GM12878 (cell line): ENCODE results near the gene KIAA1191. TPM values are rescaled to one million over a fixed set of nuclear protein-coding genes. Genes with fewer than 3 reads are reported as not detected.

Experiments
- ATAC-seq: fragments of 200-7000 bp; cut with Tn5 transposase; 3 replicates; pipeline ENCODE4 v1.9.1; 2020; ENCODE audit warnings: mild to moderate bottlenecking, moderate library complexity
- BruUV-seq: library from RNA; stranded (reverse); fragments of 400-500 nt; replicated peaks from 2 replicates; lab custom pipeline; 2021; lab: Mats Ljungman, UMichigan
- CTCF ChIA-PET: fragments of 300-600 bp; sonication (Branson Sonifier 250); formaldehyde crosslinking; extraction: SDS; loops from one replicate; lab custom pipeline; 2021; ENCODE audit warnings: inconsistent platforms; lab: Yijun Ruan, JAX
- POLR2A ChIA-PET: fragments of 350-600 bp; formaldehyde crosslinking; extraction: SDS; loops from one replicate; lab custom pipeline; 2021; ENCODE audit warnings: inconsistent platforms; lab: Charles Lee
- RAD21 ChIA-PET: fragments of 300-600 bp; sonication (Branson Sonifier 250); formaldehyde crosslinking; loops from one replicate; lab custom pipeline; 2023; ENCODE audit warnings: antibody characterized with exemption; ENCODE audit not compliant: unreplicated experiment; lab: Charles Lee
- SMC1A ChIA-PET: fragments of 300-600 bp; sonication (Branson Sonifier 250); formaldehyde crosslinking; loops from one replicate; lab custom pipeline; 2023; ENCODE audit not compliant: unreplicated experiment, uncharacterized antibody; lab: Charles Lee
- DNase-seq: peaks from one replicate; pipeline ENCODE4 v3.0.0-alpha.2; 2011; ENCODE audit warnings: low read depth, low spot score
- FAIRE-seq: peaks from 3 replicates; lab custom pipeline; 2011; peaks lifted over from hg19 to GRCh38; lab: Jason Lieb, UNC
- H2AFZ ChIP-seq: 2 replicates; pipeline ENCODE4 v1.6.0; 2011; ENCODE audit warnings: low read depth, low read length, control low read depth; ENCODE audit not compliant: control insufficient read depth
- H3K27ac ChIP-seq: 2 replicates; pipeline ENCODE4 v1.5.1; 2011; ENCODE audit warnings: control low read depth; ENCODE audit not compliant: control insufficient read depth, insufficient read depth
- H3K27me3 ChIP-seq, 2 experiments: replicated peaks in 1 of 2; 2 replicates each; pipeline versions ENCODE4 v1.6.0 to v1.6.1; 2011; ENCODE audit warnings: low read length in 1 of 2; ENCODE audit not compliant: control insufficient read depth in 2 of 2, insufficient read depth in 2 of 2
- H3K36me3 ChIP-seq, 2 experiments: 2 replicates each; pipeline ENCODE4 v1.5.1; 2011; ENCODE audit warnings: low read length in 1 of 2; ENCODE audit not compliant: control insufficient read depth in 2 of 2, insufficient read depth in 2 of 2
- H3K4me1 ChIP-seq: 2 replicates; pipeline ENCODE4 v1.6.1; 2011; ENCODE audit warnings: mild to moderate bottlenecking, low read length, moderate library complexity, mixed read lengths; ENCODE audit not compliant: control insufficient read depth, insufficient read depth
- H3K4me2 ChIP-seq: 2 replicates; pipeline ENCODE4 v1.6.0; 2011; ENCODE audit warnings: control low read depth; ENCODE audit not compliant: control insufficient read depth, insufficient read depth
- H3K4me3 ChIP-seq: fragments of 200-600 bp; sonication (generic); 2 replicates; pipeline ENCODE4 v1.5.1; 2016
- H3K79me2 ChIP-seq: 2 replicates; pipeline ENCODE4 v1.6.0; 2011; ENCODE audit warnings: low read length; ENCODE audit not compliant: control insufficient read depth, insufficient read depth
- H3K9ac ChIP-seq: 2 replicates; pipeline ENCODE4 v1.8.0; 2011; ENCODE audit warnings: low read length, control low read depth, mixed read lengths; ENCODE audit not compliant: control insufficient read depth, insufficient read depth
- H3K9me3 ChIP-seq: replicated peaks from 3 replicates; pipeline ENCODE4 v1.5.1; 2011; ENCODE audit warnings: mild to moderate bottlenecking, low read length; ENCODE audit not compliant: control insufficient read depth, insufficient read depth
- H4K20me1 ChIP-seq: 2 replicates; pipeline ENCODE4 v1.6.0; 2011; ENCODE audit not compliant: control insufficient read depth, insufficient read depth
- ASH2L ChIP-seq: fragments of 300-600, 200-600 bp; sonication (generic); IDR thresholded peaks from 2 replicates; pipeline ENCODE4 v1.6.1; 2017; ENCODE audit warnings: low read depth, mild to moderate bottlenecking, borderline replicate concordance
- CUX1 ChIP-seq: IDR thresholded peaks from 2 replicates; pipeline ENCODE4 v1.6.1; 2012; ENCODE audit warnings: improper control_type of control experiment, low read depth, low read length; ENCODE audit not compliant: insufficient replicate concordance
- E2F4 ChIP-seq: IDR thresholded peaks from 2 replicates; pipeline ENCODE4 v1.6.1; 2012; ENCODE audit warnings: low read depth, low read length, improper control_type of control experiment
- EP300 ChIP-seq, 2 experiments: fragments of 150-350 bp in 1 of 2; IDR thresholded peaks; 2 replicates each; pipeline ENCODE4 v1.6.1; 2011 to 2012; ENCODE audit warnings: low read depth in 2 of 2, low read length in 2 of 2, borderline replicate concordance in 1 of 2, improper control_type of control experiment in 1 of 2, inconsistent platforms in 1 of 2; ENCODE audit not compliant: control insufficient read depth in 1 of 2
- POLR2AphosphoS5 ChIP-seq: IDR thresholded peaks from 2 replicates; pipeline ENCODE4 v1.6.1; 2011; ENCODE audit warnings: mild to moderate bottlenecking, low read length, inconsistent platforms
- SP1 ChIP-seq: IDR thresholded peaks from one replicate; pipeline ENCODE4 v1.6.1; 2011; ENCODE audit warnings: low read depth, low read length
- WRNIP1 ChIP-seq: IDR thresholded peaks from 2 replicates; pipeline ENCODE4 v1.6.1; 2011; ENCODE audit warnings: low read depth, low read length, improper control_type of control experiment, borderline replicate concordance
- ZNF592 ChIP-seq: fragments of 450-650 bp; IDR thresholded peaks from 2 replicates; pipeline ENCODE4 v1.6.1; 2017; ENCODE audit warnings: mild to moderate bottlenecking, moderate library complexity
- WGBS: methylation state at CpG from one replicate; pipeline ENCODE4 v1.1.6; 2016; ENCODE audit warnings: low lambda C conversion rate; ENCODE audit not compliant: insufficient replicate concordance, insufficient coverage; ENCODE audit errors: missing lambda C conversion rate; 5-methylcytosine and 5-hydroxymethylcytosine counted together
- in situ Hi-C: fragments of 300-500 bp; cut with MboI; formaldehyde crosslinking; loops from 9 replicates; pipeline ENCODE4 v1.14.3; 2018; ENCODE audit warnings: mixed read lengths
- intact Hi-C: fragments of 100-400 bp; cut with micrococcal nuclease; formaldehyde crosslinking; loops from one replicate; pipeline ENCODE4 v1.14.2; 2022; ENCODE audit not compliant: unreplicated experiment
- polyA plus RNA-seq, 11 experiments: library from polyadenylated mRNA; depleted of rRNA in 4 of 11; unstranded in 6 of 11; stranded (reverse) in 5 of 11; fragments of >200 nt; fragmentation: Nextera tagmentation in 4 of 11; fragmentation: Illumina TruSeq in 1 of 11; extraction: Ambion mirVana in 4 of 11; extraction: Trizol in 1 of 11; gene quantifications; 1 replicate in 1 of 11; 2 replicates in 10 of 11; pipeline versions ENCODE4 v1.2.1 to v1.2.3, GENCODE V29; 2011 to 2016; ENCODE audit warnings: inconsistent platforms in 2 of 11, missing spikeins in 2 of 11, low read depth in 1 of 11
- total RNA-seq, 4 experiments: library from RNA; depleted of rRNA in 3 of 4; stranded (reverse); fragments of >200 nt in 3 of 4; fragmentation: Illumina TruSeq in 1 of 4; extraction: Trizol in 1 of 4; gene quantifications; 2 replicates each; pipeline versions ENCODE4 v1.2.1 to v1.2.3, GENCODE V29; 2013 to 2021

Gene KIAA1191
- total and polyA plus RNA-seq, 10 of the 15 experiments (the other 5 are each of a cell fraction or from before 2014, with no cell fraction given) = 14.9 to 58.2 (median 31.8) TPM

- no peak for TF ChIP-seq ZNF592
- no peak for TF ChIP-seq SP1
- no peak for TF ChIP-seq POLR2AphosphoS5
Observed at GRCh38 chr5:176334031-176334770, 27.4 kb downstream of the KIAA1191 start (continued).

- no peak overlapping the region for H3K27ac ChIP-seq
- H3K9ac ChIP-seq = no peak overlapping the region
- no peak overlapping the region for H3K4me2 ChIP-seq
- no peaks in the 10 kb centered on the region for H3K9me3 ChIP-seq
- ChIA-PET SMC1A (interaction anchor here (1.0 kb wide), 1 partner anchor 40 kb away, joined by 4 read pairs; no protein-coding TSS in a partner anchor), CTCF (interaction anchor here (1.0 to 1.4 kb wide), 2 partner anchors 20 to 40 kb away, joined by 3 read pairs; partner anchors contain the start of gene KIAA1191), RAD21 (no interaction called here), POLR2A (no interaction called here)
- FAIRE-seq (no peak), DNase-seq (no peak), ATAC-seq (no peak)
- 95% methylated on average over 3 of the region's 3 CpGs for WGBS
- in situ Hi-C loops (no loop called here), intact Hi-C loops (no loop called here)
- BruUV-seq = no TSS peak
- no peaks in the 10 kb centered on the region; a peak in 1 of 4 replicates for H3K36me3 ChIP-seq
- no peak overlapping the region for H2AFZ ChIP-seq
- no peaks in the 10 kb centered on the region for H3K79me2 ChIP-seq
- H3K4me3 ChIP-seq = no peak overlapping the region
- H3K4me1 ChIP-seq = no peaks in the 10 kb centered on the region
- no peaks in the 10 kb centered on the region for H3K27me3 ChIP-seq
- H4K20me1 ChIP-seq = no peaks in the 10 kb centered on the region
- TF ChIP-seq EP300 (IDR thresholded peaks at IDR 0.05; ENCODE audit: borderline replicate concordance in 1 of 2, control insufficient read depth in 1 of 2, low read depth in 2 of 2, low read length in 2 of 2) = no peak
- no peak for TF ChIP-seq ASH2L
- no peak for TF ChIP-seq CUX1
- no peak for TF ChIP-seq WRNIP1
- no peak for TF ChIP-seq E2F4
Observed at GRCh38 chr5:176320577-176320976, 41.0 kb downstream of the KIAA1191 start.
